KOPT-K1 (cell line): ENCODE measurements around the gene C19orf25.

ENCODE experiments used
- H3K27ac ChIP-seq: fragments of 200-600 bp; sonication (generic); 2 replicates; pipeline ENCODE4 v1.5.1; 2016; ENCODE audit warnings: antibody characterized with exemption, mild to moderate bottlenecking, low read depth, low read length; ENCODE audit not compliant: poor library complexity, severe bottlenecking
- H3K36me3 ChIP-seq: fragments of 200-600 bp; sonication (generic); 2 replicates; pipeline ENCODE4 v1.5.1; 2017; ENCODE audit warnings: antibody characterized with exemption, mild to moderate bottlenecking, low read length, moderate library complexity; ENCODE audit not compliant: insufficient read depth
- H3K9me3 ChIP-seq: fragments of 200-600 bp; sonication (generic); 2 replicates; pipeline ENCODE4 v1.5.1; 2017; ENCODE audit warnings: antibody characterized with exemption, low read length, mild to moderate bottlenecking; ENCODE audit not compliant: insufficient read depth, poor library complexity, severe bottlenecking

C19orf25 gene

DNA sequence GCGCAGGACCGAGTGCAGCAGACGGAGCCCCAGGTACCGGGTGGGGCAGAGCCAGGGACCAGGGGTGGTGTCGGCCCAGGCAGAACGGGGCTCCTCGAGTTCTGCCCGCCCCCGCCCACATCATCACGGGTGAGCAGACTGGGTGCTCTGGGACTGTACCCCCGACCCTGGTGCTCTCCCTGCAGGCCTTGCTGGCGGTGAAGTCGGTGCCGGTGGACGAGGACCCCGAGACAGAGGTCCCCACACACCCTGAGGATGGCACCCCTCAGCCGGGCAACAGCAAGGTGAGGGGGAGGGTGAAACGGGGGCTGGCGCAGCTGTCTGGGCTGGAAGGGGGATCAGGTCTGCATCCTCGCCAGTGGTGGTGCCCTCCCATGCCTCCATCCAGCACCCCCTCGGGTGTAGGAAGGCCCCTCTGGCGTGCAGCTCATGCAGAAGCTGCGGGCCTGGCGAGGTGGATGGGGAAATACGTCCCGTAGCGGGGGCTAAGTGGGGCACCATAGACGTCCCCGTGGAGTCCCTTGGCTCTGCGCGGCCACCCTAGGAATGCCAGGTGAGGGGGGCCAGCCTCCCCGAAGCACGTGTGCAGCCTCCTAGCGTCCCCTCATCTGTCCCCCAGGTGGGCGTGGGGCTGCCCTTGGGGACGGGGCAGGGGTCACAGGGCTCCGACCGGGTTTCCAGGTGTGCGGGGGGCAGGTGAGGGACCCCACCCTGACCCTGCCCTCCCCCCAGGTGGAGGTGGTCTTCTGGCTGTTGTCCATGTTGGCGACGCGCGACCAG is 22.7 kb downstream of the C19orf25 start:
- Histone ChIP-seq H3K9me3 (no peaks in the 10 kb centered on the region), H3K36me3 (no peaks in the 10 kb centered on the region), H3K27ac (no peak overlapping the region)

DNA sequence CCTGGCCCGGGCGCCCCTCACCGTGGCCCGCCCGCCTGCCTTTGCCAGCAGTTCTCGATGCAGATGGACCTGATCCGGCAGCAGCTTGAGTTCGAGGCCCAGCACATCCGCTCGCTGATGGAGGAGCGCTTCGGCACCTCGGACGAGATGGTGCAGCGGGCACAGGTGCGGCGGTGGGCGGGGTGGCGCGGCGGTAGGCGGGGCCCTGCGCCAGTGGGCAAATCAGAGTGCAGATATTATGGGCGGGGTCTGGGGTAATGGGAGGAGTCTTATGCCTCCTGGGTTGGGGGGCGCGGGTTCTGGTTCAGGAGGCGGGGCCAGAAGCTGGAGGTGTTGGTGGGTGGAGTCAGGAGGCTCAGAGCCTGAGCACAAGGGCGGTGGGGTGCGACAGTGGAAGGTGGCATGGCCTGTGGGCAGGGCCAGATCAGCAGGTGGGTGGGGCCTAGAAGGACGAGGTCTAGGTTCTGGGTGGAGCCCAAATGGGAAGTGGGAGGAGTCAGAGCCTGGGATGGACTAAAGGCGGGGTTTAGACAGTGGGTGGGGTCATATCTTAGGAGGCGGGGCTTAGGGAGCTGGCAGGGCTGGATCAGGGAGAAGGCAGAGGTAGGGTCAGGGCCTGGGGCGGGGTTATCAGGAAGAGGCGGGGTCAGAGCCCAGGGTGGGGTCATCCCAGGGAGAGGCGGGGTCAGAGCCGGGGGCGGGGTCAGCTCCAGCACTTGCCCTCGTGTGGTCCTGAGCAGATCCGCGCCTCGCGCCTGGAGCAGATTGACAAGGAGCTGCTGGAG is 23.5 kb downstream of the C19orf25 start:
- Histone ChIP-seq H3K27ac (no peak overlapping the region), H3K9me3 (no peaks in the 10 kb centered on the region), H3K36me3 (no peaks in the 10 kb centered on the region)

DNA sequence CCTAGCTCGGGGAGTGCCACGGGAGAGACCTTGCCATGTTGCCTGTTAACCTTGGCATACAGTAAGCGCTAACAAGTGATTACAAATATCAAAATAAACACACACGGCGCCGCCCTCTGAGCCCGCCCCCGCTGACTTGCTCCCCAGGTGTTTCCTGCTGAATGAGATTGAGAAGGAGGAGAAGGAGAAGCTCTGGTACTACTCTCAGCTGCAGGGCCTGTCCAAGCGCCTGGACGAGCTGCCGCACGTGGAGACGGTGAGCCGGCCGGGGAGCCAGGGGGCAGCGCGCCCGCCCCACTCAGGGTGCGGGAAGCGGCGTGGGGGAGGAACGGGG is 24.0 kb downstream of the C19orf25 start:
- no peak overlapping the region for H3K27ac ChIP-seq
- no peaks in the 10 kb centered on the region for H3K36me3 ChIP-seq
- H3K9me3 ChIP-seq = no peaks in the 10 kb centered on the region

DNA sequence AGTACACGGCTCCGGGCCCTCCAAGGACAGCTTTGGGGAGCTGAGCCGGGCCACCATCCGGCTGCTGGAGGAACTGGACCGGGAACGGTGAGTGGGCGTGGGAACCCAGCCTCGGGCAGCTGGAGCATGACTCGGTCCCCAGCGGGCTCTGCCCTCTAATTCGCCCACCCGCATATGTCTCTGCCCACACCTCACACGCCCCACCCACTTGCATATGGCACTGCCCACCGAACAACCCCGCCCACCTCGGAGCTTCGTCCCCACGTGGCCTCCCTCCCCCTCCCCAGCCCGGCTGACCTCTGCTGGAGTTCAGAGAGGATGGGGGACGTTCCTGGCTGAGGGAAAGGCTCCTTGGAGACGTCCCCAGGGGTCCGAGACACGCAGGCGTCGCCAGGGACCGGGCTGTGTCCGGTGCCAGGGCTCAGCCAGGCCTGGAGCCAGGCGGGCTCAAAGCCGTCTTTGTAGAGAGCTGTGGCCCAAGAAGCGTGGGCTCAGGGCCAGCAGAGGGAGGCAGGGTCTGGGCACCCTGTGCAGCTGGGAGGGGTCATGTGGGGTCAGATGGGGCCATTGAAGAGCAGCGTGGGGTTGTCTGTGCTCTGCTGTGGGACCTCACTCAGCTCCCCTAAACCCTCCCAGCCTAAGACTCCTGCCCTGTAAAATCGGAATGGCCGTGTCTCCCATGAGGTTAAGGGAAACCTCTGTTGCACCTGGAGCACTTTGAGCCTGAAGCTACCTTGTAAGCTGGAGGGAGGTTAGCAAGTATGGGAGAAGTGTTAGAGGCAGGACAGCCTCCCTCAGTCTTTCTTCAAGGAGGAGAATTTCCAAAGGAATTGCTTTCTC is 25.3 kb downstream of the C19orf25 start:
- Histone ChIP-seq H3K36me3 (no peaks in the 10 kb centered on the region), H3K9me3 (no peaks in the 10 kb centered on the region), H3K27ac (no peak overlapping the region)

DNA sequence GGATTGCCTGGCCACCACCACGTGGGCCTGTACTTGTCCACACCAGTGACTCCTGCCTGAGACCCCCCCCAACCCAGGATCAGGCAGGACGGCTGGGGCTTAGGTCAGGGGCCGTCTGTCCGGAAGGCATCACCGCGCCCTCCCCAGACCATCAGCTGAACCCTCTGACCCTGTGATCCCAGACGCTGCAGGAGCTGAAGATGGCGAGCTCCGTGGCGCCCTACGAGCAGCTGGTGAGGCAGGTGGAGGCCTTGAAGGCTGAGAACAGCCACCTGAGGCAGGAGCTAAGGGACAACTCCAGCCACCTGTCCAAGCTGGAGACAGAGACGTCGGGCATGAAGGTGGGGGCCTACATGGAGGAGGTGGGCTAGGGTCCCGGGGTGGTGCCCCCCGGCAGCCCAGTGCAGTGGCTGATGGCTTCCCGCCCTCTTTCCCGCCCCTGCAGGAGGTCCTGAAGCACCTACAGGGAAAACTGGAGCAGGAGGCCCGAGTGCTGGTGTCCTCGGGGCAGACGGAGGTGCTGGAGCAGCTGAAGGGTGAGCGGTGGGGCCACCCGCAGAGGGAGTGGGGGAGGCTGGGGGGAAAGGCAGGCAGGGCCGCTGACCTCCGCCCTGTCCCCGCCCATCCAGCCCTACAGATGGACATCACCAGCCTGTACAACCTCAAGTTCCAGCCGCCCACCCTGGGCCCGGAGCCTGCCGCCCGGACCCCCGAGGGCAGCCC is 26.1 kb downstream of the C19orf25 start:
- Histone ChIP-seq H3K9me3 (no peaks in the 10 kb centered on the region), H3K27ac (no peak overlapping the region), H3K36me3 (no peaks in the 10 kb centered on the region)

DNA sequence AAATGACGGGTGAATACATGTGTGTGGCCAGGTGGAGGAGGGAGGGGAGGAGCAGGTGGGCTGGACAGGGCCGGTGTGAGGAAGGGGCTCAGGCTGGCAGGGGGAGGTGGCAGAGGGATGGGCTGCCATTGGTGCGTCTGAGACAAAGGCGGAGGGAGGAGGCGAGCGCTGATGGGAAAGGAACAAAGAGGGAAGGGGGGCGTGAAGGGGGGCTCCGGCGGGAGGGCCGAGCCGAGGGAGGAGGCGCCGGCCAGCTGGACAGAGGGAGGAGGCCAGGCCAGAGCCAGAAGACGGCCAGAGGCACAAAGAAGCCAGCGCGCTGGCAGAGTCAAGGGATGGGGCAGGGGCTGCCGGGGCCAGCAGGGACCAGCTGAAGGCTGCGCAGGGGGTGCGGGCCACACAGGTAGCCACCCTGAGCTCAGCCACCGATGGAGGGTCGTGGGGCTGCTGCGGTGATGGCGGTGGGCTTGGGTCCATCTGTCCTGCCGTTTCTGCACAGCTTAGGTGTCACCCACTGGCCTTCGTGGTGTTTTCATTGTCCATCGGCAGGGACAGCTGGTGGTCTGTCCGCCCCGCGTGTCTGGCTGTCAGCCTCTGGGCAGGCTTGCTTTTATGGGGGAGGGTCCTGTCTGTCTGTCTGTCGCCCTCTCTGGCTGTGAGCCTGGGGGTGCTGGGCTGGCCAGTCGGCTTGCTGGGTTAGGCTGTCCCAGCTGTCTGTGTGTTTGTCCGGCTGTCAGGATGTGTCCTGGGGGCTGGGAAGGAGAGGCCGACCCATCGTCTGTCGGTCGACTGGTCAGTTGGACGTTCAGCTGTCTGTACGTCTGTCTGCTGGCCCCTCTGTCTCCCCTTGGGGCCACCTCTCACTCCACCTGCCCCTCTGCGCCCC is 26.9 kb downstream of the C19orf25 start:
- Histone ChIP-seq H3K9me3 (no peaks in the 10 kb centered on the region), H3K27ac (no peak overlapping the region), H3K36me3 (no peaks in the 10 kb centered on the region)

DNA sequence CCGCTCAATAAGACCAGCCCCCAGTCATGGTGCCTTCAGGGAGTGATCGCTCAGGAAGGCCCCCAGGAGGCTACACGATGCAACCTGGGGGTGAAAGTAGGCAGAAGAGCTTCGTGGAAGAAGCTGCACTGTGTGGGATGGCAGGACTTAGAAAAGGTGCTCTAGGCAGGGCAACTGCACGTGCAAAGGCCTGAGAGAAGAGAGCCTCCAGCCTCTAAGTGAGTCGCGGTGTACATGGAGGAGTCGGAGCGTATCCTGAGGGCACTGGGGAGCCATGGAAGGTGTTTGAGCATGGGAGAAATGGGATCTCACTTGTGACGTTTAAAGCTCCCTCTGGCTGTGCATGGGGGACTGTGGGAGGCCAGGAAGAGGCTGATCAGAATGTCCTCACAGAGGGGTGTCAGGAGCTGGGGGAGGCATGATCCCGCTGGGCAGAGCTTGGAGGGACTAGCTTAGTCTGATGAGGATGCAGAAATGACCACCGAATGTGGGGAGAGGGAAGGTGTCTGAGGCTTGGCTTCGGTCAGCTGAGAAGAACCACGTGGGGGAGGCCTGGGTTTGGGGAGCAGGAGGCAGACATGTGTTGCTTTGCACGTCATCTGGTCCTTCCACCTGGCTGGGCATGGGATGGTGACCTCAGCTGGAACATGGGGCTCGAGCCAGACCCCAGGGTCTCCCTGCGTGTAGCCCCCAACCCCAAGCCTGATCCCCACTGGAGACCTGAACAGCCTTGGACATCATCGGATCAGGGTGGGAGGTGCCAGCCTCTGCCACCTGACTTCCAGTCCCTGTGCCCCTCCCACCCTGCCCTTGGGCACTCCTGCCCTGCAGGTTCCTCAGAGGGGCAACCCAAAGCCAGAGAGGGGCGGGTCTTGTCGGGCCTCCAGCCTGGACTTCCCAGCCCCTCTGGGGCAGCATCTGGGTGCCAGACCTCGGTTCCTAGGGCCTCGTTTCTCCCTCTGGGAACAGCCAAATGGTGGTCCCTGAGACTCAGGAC is 28.0 kb downstream of the C19orf25 start:
- no peaks in the 10 kb centered on the region for H3K36me3 ChIP-seq
- no peak overlapping the region for H3K27ac ChIP-seq
- H3K9me3 ChIP-seq = no peaks in the 10 kb centered on the region

DNA sequence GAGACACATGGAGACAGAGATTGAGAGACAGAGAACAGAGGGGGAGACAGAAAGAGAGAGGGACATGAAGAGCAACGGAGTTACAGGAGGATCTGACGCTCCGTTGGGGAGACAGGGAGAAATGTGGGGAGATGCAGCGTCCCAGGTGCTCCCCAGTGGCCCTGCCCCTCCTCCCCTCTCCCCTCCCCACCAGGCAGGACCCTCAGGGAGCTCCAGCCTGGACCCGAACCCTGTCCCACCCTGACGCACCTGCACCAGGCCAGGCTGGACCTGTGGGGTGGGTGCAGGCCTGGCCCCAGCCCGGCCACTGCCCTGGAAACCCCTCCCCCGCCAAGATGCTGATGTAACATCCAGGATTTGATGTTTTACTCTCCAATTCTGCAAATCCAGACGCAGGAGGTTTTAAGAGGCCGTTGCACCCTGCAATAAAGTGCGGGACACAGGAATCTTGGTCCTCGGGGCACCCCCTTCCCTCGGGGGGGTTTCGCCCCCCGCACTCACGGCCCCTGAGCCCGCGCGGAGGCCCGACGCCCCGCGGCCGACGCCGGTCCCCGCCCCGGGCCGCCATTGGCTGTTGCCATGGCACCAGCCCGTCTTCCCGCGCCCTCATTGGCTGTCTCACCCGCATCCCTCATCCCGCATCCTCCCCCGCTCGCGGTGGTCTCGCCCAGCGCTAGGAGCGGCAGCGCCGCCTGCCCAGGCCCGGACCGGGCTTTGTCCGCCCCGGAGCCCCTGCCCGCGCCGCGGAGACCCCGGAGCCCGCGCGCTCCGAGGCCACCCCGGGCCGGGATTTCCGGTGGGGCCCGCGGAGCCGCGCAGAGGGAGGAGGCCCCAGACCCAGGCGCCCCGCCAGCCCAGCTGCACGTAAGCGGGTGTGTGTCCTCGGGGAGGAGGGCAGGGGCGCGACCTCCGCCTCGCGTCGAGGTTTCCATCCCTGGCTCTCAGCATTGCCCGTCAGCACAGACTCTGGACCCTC is 29.3 kb downstream of the C19orf25 start, which contains the start of gene APC2:
Gene APC2, plus strand, starts transcription at position 655 of the 976 bp plus-strand sequence. CDS start 2,881 bp downstream, outside the sequence.
- Histone ChIP-seq H3K36me3 (no peaks in the 10 kb centered on the region), H3K27ac (no peak within 1 kb of the TSS), H3K9me3 (no peaks in the 10 kb centered on the region)

DNA sequence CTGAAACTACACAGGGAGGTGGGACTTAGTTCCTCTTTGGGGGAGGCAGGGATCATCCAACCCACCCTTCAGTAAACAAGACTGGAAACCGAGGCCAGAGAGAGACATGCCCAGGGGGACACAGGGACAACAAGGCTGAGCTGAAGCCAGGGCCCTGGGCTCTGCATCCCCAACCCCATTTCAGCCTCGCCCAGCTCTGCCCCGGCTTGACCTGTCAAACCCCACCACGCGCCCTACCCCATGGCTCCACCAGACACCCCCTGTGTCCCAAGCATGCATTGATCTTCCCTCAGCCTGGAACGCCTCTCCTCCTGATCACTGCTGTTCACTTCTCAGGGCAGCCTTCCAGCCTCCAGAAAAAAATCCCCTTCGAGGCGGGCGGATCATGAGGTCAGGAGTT is 31.1 kb downstream of the C19orf25 start:
- no peak overlapping the region for H3K27ac ChIP-seq
- H3K9me3 ChIP-seq = no peaks in the 10 kb centered on the region
- peaks cover 2% of the 10 kb centered on the region for H3K36me3 ChIP-seq

DNA sequence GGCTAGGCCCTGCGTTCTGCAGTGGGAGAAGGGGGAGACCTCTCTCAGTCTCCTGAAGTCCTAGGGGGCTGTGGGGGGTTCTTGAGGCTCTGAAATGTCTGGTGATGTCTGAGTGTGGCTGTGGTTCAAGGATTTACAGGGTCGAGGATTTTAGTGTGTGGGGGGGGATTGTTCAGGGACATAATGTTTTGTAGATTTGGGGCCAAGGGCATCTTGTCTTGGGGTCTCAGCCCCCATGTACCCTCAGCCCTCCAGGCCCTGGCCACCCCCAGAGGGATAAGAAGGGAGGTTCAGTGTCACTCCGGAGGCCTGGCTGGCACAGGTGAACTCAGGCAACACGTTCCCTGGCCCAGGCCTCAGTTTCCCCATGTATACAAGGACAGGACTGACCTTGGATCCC is 31.5 kb downstream of the C19orf25 start:
- Histone ChIP-seq H3K27ac (no peak overlapping the region), H3K36me3 (peaks cover 6% of the 10 kb centered on the region), H3K9me3 (no peaks in the 10 kb centered on the region)

DNA sequence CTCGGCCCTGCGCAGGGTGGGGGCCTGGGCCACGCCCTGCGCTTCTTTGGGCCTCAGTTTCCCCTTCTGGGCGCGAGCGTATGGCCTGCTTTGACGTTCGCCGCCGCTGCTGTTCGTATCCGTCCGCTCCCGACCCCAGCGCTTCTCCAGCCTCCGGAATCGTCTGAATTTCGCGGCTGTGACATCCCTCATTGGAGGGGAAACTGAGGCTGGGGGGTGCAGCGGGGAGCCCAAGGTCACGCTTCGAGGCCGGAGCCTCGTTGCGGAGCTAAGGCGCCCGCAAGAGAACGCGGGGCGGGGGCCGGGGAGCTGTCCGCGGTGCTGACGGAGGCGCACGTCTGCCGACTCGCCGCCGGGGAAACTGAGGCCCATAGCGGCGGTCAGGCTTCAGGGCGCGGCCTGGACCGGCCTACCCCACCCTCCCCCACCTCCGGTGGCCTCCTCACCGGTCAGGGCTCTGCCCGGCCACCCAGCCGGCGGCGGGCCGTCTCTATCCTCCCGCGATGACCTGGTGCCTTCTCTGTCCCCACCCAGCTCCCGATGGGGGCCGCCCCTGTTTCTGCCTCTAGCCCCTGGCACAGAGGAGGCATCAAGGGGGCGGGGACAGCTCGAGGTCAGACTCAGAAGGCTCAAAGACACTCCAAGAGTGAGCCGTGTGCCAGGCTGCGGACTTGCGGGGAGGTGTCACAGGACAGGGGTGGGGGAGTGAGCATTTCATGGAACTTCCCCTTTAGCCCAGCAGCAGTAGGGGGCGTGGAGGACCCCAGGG is 32.1 kb downstream of the C19orf25 start:
- Histone ChIP-seq H3K36me3 (peaks cover 12% of the 10 kb centered on the region), H3K27ac (no peak overlapping the region), H3K9me3 (no peaks in the 10 kb centered on the region)
